OCI-LY1 (cell line): ENCODE measurements around the gene CCM2.

Experiments
- H2AFZ ChIP-seq: fragments of 200-600 bp; sonication (generic), shearing (Covaris generic); 2 replicates; pipeline ENCODE4 v1.6.0; 2014; ENCODE audit warnings: antibody characterized with exemption, mild to moderate bottlenecking, low read length
- H3F3A ChIP-seq: fragments of 200-600 bp; sonication (generic), shearing (Covaris generic); 2 replicates; pipeline ENCODE4 v1.6.0; 2014; ENCODE audit warnings: mild to moderate bottlenecking, antibody characterized with exemption, low read length, moderate library complexity; ENCODE audit not compliant: insufficient read depth
- H3K27ac ChIP-seq: fragments of 200-600 bp; sonication (generic); 2 replicates; pipeline ENCODE4 v1.5.1; 2014; ENCODE audit warnings: low read length, mixed run types, mild to moderate bottlenecking, low read depth; ENCODE audit not compliant: poor library complexity, severe bottlenecking
- H3K27me3 ChIP-seq: fragments of 200-600 bp; sonication (generic); 2 replicates; pipeline ENCODE4 v1.6.0; 2014; ENCODE audit warnings: antibody characterized with exemption, mild to moderate bottlenecking, low read length, moderate library complexity; ENCODE audit not compliant: insufficient read depth
- H3K36me3 ChIP-seq: fragments of 200-600 bp; sonication (generic); 2 replicates; pipeline ENCODE4 v1.6.1; 2014; ENCODE audit warnings: mild to moderate bottlenecking, antibody characterized with exemption, low read length, moderate library complexity, mixed read lengths; ENCODE audit not compliant: insufficient read depth
- H3K4me1 ChIP-seq: fragments of 200-600 bp; sonication (generic); 2 replicates; pipeline ENCODE4 v1.5.1; 2014; ENCODE audit warnings: mild to moderate bottlenecking, low read length, moderate library complexity; ENCODE audit not compliant: insufficient read depth, severe bottlenecking
- H3K4me2 ChIP-seq: fragments of 200-600 bp; sonication (generic), shearing (Covaris generic); 2 replicates; pipeline ENCODE4 v1.6.1; 2014; ENCODE audit warnings: low read length
- H3K4me3 ChIP-seq: fragments of 200-600 bp; sonication (generic); 2 replicates; pipeline ENCODE4 v1.5.1; 2014; ENCODE audit warnings: low read length, low read depth, mild to moderate bottlenecking, mixed read lengths; ENCODE audit not compliant: poor library complexity, severe bottlenecking
- H3K79me2 ChIP-seq: fragments of 200-600 bp; shearing (Covaris generic); 2 replicates; pipeline ENCODE4 v1.6.1; 2016; ENCODE audit warnings: mixed run types, low read length, mixed read lengths; ENCODE audit not compliant: insufficient read depth
- H3K9ac ChIP-seq: fragments of 200-600 bp; sonication (generic), shearing (Covaris generic); 2 replicates; pipeline ENCODE4 v1.6.1; 2014; ENCODE audit warnings: mild to moderate bottlenecking, low read length, mixed read lengths
- H3K9me2 ChIP-seq: fragments of 200-600 bp; sonication (generic), shearing (Covaris generic); 2 replicates; pipeline ENCODE4 v1.6.1; 2014; ENCODE audit warnings: low read depth, mild to moderate bottlenecking, low read length, mixed read lengths
- H3K9me3 ChIP-seq: fragments of 200-600 bp; shearing (Covaris generic); 2 replicates; pipeline ENCODE4 v1.6.1; 2014; ENCODE audit warnings: low read length, mixed read lengths
- H4K20me1 ChIP-seq: fragments of 200-600 bp; sonication (generic), shearing (Covaris generic); 2 replicates; pipeline ENCODE4 v1.6.0; 2016; ENCODE audit warnings: mild to moderate bottlenecking, low read length; ENCODE audit not compliant: insufficient read depth
- EZH2 ChIP-seq: fragments of 200-600 bp; sonication (generic), shearing (Covaris generic); IDR thresholded peaks from 2 replicates; pipeline ENCODE4 v1.8.0; 2017; ENCODE audit warnings: borderline replicate concordance, mixed run types, mild to moderate bottlenecking, antibody characterized with exemption, low read length, moderate library complexity, mixed read lengths
- TF ChIP-seq, protein P1 (sequence below): fragments of 200-600 bp; sonication (generic), shearing (Covaris generic); IDR thresholded peaks from 2 replicates; pipeline ENCODE4 v1.5.1; 2017; ENCODE audit warnings: mild to moderate bottlenecking, antibody characterized with exemption, low read length, moderate library complexity, mixed read lengths

The CCM2 gene

DNA sequence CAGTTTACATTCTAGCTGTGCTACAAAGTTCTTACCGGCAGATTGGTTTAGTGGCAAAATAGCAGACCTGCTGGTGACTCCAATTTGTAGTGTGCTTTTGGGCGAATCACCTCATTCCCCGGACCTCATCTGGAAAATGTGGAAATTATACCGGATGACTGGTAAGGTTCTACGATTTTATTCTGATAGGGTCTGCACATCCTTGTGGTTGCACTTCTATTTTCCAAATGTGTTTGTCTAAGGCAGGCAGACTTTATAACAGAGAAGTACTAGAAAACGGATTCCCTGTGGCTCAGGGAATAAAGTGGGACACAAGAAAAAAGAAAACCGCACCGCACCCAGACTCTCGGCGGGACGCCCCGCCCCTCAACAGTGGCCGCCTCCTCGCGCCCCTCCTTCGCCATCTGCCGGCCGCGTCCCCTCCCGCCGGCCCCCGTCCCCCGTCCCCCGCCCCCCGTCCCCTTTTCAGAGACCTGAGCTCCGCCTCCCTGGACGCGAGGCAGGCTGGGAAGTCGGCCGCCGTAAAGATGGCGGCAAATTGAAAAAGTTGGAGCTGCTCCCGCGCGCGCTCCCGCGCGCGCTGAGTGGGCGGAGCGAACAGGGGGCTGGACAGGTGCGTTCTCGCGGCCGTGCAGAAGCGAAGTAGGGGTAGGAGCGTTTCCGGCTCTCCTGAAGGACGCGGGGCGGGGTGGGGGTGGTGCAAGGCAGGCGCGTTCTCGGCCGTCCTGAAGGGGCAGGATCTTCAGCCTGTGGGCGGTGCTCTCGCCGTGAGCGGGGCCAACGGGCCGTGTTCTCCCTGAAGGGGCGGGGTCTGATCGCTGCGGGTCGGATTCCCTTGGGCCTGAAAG, 532 bp upstream of the CCM2 start:
- H3K27ac ChIP-seq, result peak overlapping the region; percentile 93
- TF ChIP-seq, protein P1, sequence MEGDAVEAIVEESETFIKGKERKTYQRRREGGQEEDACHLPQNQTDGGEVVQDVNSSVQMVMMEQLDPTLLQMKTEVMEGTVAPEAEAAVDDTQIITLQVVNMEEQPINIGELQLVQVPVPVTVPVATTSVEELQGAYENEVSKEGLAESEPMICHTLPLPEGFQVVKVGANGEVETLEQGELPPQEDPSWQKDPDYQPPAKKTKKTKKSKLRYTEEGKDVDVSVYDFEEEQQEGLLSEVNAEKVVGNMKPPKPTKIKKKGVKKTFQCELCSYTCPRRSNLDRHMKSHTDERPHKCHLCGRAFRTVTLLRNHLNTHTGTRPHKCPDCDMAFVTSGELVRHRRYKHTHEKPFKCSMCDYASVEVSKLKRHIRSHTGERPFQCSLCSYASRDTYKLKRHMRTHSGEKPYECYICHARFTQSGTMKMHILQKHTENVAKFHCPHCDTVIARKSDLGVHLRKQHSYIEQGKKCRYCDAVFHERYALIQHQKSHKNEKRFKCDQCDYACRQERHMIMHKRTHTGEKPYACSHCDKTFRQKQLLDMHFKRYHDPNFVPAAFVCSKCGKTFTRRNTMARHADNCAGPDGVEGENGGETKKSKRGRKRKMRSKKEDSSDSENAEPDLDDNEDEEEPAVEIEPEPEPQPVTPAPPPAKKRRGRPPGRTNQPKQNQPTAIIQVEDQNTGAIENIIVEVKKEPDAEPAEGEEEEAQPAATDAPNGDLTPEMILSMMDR, result no peak
- no peak for TF ChIP-seq EZH2
- no peaks in the 10 kb centered on the region for H3K9me3 ChIP-seq
- no peaks in the 10 kb centered on the region for H4K20me1 ChIP-seq
- peaks cover 18% of the 10 kb centered on the region for H3F3A ChIP-seq
- H3K4me2 ChIP-seq, result peak overlapping the region; percentile 97
- peak overlapping the region; percentile 92; the same call in 1 of the 2 replicates for H2AFZ ChIP-seq
- H3K79me2 ChIP-seq, result peaks cover 39% of the 10 kb centered on the region
- H3K4me1 ChIP-seq, result peaks cover 77% of the 10 kb centered on the region
- H3K4me3 ChIP-seq, result peak overlapping the region; percentile 88
- H3K27me3 ChIP-seq, result no peaks in the 10 kb centered on the region
- H3K36me3 ChIP-seq, result peaks cover 12% of the 10 kb centered on the region; the same call in 1 of the 2 replicates
- peak overlapping the region; percentile 96 for H3K9ac ChIP-seq
- no peaks in the 10 kb centered on the region for H3K9me2 ChIP-seq

DNA sequence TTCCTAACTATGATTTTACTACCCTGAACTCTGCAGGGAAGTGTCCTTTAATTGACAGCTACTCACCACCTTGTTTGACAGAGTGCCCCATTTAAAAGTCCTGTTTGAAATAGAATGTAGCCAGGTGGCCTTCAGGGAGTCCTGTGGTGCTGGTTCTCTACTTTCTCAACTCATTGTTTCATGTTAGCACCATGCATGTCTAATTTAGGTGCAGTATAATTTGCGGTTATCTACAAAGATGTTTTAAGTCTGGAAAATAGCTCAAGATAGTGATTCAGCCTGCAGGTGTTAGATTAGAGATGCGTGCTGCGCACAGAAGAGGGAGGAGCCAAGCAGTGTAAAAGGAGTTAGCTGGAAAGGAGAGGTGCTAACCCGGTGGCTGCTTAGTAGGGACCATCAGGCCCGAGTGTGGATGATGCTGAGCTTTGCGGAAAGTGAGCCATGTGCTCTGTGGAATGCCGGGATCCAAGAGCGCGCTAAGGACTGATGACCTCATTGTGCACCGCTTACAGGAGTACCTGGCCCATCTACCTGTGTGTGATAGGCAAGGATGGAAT, 1.2 kb downstream of the CCM2 start:
- TF ChIP-seq, protein P1, result no peak
- TF ChIP-seq EZH2, result no peak
- Histone ChIP-seq H3K36me3 (peaks cover 12% of the 10 kb centered on the region; the same call in 1 of the 2 replicates), H4K20me1 (no peaks in the 10 kb centered on the region), H3K4me2 (peak overlapping the region; percentile 78), H3K27ac (peak overlapping the region; percentile 91), H3K9me2 (no peaks in the 10 kb centered on the region), H3K4me1 (peaks cover 77% of the 10 kb centered on the region), H3K9me3 (no peaks in the 10 kb centered on the region), H3K4me3 (peak overlapping the region; percentile 91), H3F3A (peaks cover 13% of the 10 kb centered on the region), H3K9ac (peak overlapping the region; percentile 93), H2AFZ (no peak overlapping the region), H3K79me2 (peaks cover 54% of the 10 kb centered on the region), H3K27me3 (no peaks in the 10 kb centered on the region)

DNA sequence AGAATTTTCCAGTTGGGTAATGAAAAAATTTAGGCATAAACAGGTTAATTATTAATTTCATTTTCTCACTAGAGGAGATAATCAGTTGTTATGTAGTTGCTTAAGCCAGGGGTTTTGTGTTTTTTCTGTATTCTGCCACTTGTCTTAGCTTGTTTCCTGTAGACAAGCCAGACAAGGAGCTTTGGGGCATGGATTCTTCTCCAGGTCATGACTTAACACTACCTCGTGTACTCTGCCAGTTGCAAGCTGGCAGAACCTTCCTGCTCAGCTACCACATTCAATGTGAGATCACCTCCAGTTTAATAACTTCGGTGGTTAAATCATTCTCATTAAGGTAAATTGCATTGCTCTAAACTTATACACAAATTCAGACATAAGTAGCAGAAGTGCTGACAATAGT, 1.8 kb downstream of the CCM2 start:
- peak overlapping the region; percentile 91 for H3K4me3 ChIP-seq
- no peaks in the 10 kb centered on the region for H3K27me3 ChIP-seq
- TF ChIP-seq, protein P1, result no peak
- TF ChIP-seq EZH2, result no peak
- peaks cover 58% of the 10 kb centered on the region for H3K79me2 ChIP-seq
- no peaks in the 10 kb centered on the region for H3K9me2 ChIP-seq
- peak overlapping the region; percentile 78 for H3K4me2 ChIP-seq
- H2AFZ ChIP-seq, result no peak overlapping the region
- H3K36me3 ChIP-seq, result peaks cover 16% of the 10 kb centered on the region; the same call in 1 of the 2 replicates
- peak overlapping the region; percentile 91 for H3K27ac ChIP-seq
- peaks cover 9% of the 10 kb centered on the region for H3F3A ChIP-seq
- H3K9me3 ChIP-seq, result no peaks in the 10 kb centered on the region
- no peaks in the 10 kb centered on the region for H4K20me1 ChIP-seq
- H3K9ac ChIP-seq, result peak overlapping the region; percentile 93
- H3K4me1 ChIP-seq, result peaks cover 77% of the 10 kb centered on the region
